Activated CD4-positive, alpha-beta T cell treated with anti-CD3 and anti-CD28 coated beads for 1 hour (primary cell): ENCODE data around the gene FBXW4.
A peak's percentile ranks its signal among the peaks of the same experiment; 100 is the strongest.
"Not testable (repeated sequence)": the region's sequence is repeated elsewhere in the genome, so short reads cannot be mapped to it uniquely, and the experiment has no call there.

Experiments
- DNase-seq: peaks from one replicate; pipeline ENCODE4 v3.0.0-alpha.2; 2020

The FBXW4 gene

GRCh38 chr10:101615525-101616116 is 79.3 kb downstream of the FBXW4 start:
- no peak for DNase-seq

- DNase-seq: no peak
Observed at GRCh38 chr10:101614663-101615524, 80.1 kb downstream of the FBXW4 start.

- DNase-seq: no peak
Observed at GRCh38 chr10:101613646-101614045, 81.3 kb downstream of the FBXW4 start.

- DNase-seq: no peak
Observed at GRCh38 chr10:101612872-101613271, 82.1 kb downstream of the FBXW4 start.

GRCh38 chr10:101612086-101612485 is 82.9 kb downstream of the FBXW4 start:
- no peak for DNase-seq

GRCh38 chr10:101611096-101611905 is 83.7 kb downstream of the FBXW4 start:
- no peak for DNase-seq

- no peak for DNase-seq
Observed at GRCh38 chr10:101609481-101609880, 85.5 kb downstream of the FBXW4 start.

GRCh38 chr10:101607124-101607523 is 87.8 kb downstream of the FBXW4 start:
- DNase-seq: no peak

GRCh38 chr10:101602761-101603398 is 92.1 kb downstream of the FBXW4 start:
- DNase-seq: peak; percentile 31

GRCh38 chr10:101601541-101601940 is 93.4 kb downstream of the FBXW4 start:
- DNase-seq: no peak

GRCh38 chr10:101597091-101597900 is 97.7 kb downstream of the FBXW4 start:
- no peak for DNase-seq

GRCh38 chr10:101595591-101596433 is 99.2 kb downstream of the FBXW4 start:
- no peak for DNase-seq

GRCh38 chr10:101593331-101593730 is 101.6 kb downstream of the FBXW4 start:
- not testable (repeated sequence) for DNase-seq

- DNase-seq: no peak
Observed at GRCh38 chr10:101588879-101589278, 106.1 kb downstream of the FBXW4 start.

GRCh38 chr10:101587725-101588653 is 107.0 kb downstream of the FBXW4 start, which contains the start of the genes DPCD and POLL:
DPCD (plus strand) TSS chr10:101588321; CDS start chr10:101588337, 16 bp downstream.
POLL (minus strand) TSS chr10:101588257; CDS start chr10:101587360, 897 bp downstream.
- peak; percentile 79 for DNase-seq

GRCh38 chr10:101585841-101586240 is 109.1 kb downstream of the FBXW4 start:
- no peak for DNase-seq

- DNase-seq: no peak
Observed at GRCh38 chr10:101580486-101581399, 114.2 kb downstream of the FBXW4 start.

GRCh38 chr10:101579516-101579870 is 115.5 kb downstream of the FBXW4 start:
- no peak for DNase-seq
